Stimulated activated CD4-positive, alpha-beta T cell treated with anti-CD3 and anti-CD28 coated beads, Interleukin-1b, Interleukin-23, amount 100 ng/mL, for 1 hour (primary cell): Measurements from ENCODE around the gene TIA1.
"Not testable (repeated sequence)": the region's sequence is repeated elsewhere in the genome, so short reads cannot be mapped to it uniquely, and the experiment has no call there.

Experiments
- DNase-seq, 2 donors: peaks; one replicate each; pipeline ENCODE4 v3.0.0-alpha.2; 2020; ENCODE audit warnings: low read depth in 2 of 2

The TIA1 gene

GRCh38 chr2:70214953-70215549 lies 33.4 kb downstream of the TIA1 start:
- no peak for DNase-seq

- DNase-seq, result no peak
These were observed 34.1 kb downstream of the TIA1 start for GRCh38 chr2:70214365-70214764.

DNA sequence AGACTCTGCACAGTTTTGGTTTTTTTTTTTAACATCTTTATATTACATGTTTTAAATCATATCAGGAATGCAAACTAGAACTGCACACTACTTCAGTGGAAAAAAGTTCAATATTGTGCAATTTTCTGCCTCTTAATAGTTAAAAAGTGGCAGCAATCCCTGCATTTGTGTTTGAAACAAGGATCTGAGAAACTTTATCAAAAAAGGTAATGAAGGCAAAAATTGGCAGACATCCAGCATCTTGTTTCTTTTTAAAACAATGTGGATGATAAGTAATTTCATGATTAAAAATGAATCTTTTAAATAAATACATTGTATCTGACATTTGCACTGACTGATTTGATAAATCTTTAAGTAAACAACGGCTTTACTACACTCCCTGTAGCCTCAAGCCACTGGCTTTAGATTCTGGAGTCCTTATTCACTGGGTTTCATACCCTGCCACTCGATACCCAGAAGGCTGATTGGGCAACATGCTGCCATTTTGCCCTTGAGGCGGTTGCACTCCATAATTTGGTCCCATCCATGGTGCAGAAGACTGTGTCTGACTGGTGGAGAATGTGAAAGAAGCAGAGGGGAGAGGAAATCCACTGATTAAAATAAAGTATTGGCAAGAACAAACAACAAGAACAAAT lies 36.0 kb downstream of the TIA1 start:
- DNase-seq, result no peak

GRCh38 chr2:70211595-70211994 lies 36.8 kb downstream of the TIA1 start:
- no peak for DNase-seq

DNA sequence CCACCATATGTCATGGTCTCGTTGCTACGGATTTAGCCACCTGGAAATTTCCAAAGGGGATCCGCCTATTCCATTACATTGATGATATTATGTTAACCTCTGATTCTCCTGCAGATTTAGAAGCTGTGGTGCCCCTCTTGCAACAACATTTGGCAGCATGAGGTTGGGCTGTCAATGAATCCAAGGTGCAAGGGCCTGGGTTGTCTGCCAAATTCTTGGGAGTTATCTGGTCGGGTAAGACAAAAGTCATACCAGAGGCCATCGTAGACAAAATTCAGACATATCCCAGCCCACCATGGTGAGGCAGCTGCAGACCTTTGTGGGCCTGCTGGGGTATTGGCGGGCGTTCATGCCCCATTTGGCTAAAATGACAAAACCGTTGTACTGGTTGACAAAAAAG lies 44.0 kb downstream of the TIA1 start:
- no peak for DNase-seq

GRCh38 chr2:70203086-70203485 lies 45.3 kb downstream of the TIA1 start:
- DNase-seq, result no peak

- DNase-seq, result no peak
These were observed 46.1 kb downstream of the TIA1 start for GRCh38 chr2:70202236-70202806.

DNA sequence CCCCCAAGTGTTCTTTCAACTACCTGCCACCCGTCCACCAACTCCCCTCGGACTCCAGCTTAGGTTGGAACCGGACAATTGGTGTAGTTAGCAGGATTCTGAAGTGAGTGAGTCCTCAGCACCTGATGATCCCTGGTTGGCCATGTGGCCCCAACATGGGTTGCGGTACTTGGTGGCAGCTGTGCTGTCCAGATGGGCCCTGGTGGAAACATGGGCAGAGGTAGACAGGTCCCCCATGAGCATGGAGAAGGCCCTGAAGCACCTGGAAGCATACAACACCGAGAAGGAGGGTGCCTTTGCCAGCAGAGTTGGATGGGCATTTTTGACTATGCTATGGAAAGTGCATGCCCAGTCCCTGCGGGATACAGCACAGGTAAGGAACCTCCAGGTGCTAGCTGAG lies 46.6 kb downstream of the TIA1 start:
- no peak for DNase-seq

DNA sequence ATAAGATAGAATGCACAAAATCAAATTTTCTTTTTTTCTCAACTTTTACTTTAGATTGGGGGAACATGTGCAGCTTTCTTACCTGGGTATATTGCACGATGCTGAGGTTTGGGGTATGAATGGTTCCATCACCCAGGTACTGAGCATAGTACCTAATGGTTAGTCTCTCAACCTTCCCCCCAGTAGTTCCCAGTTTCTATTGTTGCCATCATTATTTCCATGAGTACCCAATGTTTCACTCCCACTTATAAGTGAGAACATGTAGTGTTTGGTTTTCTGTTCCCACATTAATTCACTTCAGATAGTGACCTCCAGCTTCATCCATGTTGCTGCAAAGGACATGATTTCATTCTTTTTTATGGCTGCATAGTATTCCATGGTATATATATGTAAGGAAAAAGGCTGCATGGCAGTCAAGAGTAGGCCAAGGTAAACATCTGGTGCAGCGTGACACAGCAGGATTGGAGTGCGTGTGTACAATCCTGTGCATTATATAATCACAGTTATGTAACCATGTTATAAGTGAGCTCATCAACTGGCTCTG lies 47.1 kb downstream of the TIA1 start:
- no peak for DNase-seq

GRCh38 chr2:70199320-70199864 lies 49.0 kb downstream of the TIA1 start:
- DNase-seq, result no peak

DNA sequence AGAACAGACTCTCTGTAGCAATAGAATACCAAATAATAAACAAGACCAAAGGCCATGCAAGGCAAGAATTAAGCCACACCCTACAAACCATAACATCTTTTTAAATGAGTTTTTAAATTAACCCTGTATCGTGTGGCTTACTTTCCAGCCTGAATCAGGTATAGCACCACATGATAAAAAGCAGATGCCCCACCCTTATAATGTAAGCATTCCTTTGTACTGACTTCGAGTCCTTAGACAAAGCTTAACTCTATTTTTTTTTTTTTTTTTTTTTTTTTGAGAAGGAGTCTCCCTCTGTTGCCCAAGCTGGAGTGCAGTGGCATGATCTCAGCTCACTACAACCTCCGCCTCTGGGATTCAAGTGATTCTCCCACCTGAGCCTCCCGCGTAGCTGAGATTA lies 55.9 kb downstream of the TIA1 start:
- DNase-seq, result no peak

DNA sequence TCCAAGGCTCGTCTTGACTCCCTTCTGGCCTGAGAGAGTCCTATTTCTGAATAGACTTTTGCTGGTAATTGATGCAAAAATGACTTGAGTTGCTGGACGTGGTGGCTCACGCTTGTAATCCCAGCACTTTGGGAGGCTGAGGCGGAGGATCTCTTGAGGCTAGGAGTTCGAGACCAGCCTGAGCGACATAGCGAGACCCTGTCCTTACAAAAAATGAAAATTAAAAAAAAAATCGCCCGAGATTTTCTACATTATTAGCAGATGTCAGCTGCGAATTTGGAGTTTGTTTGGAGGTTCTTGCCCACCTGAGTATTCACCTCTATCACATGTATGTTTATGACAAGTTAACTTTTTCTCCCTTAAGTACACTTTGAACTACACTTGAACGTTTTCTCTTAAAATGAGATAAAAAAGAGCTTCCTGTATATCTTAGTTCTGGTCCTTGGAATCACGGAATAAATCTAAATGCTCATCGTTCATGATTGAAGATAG lies 57.1 kb downstream of the TIA1 start:
- no peak for DNase-seq

DNA sequence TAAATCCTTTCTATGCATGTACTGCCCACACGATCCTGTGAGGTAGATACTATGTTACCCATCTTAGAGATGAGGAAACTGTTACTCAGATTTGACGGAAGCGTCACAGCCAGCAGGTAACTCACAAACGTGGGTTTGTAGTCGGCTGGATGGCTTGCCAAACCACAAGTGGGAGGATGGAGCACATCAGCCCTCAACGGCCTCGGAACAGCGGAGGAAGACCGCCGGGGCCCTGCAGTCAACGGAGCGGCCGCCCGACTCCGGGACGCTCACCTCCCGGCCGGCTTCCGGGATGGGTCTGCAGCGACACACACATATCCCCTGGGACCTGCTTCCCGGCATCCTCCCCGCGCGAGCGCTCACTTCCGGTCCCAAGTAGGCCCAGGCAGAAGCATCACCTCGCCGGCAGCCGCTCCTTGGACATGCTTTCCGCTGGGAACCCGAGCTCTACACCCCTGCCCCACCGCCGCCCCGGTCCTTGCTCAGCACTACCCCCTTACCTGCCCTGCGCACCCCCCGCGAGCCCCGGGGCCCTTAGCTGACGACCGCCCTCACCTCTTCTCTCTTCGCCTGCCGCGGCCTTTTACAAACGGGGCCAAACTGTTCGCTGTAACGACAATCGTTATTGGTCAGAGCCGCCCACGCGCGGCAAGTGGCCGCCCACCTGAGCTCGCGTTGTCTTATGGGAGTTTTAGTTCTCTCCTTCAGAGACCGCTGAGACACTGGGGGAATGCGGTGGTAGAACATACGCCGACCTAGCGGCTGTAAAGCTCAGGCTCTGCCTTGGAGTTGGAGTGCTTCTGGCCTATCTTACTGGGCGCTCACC lies 57.8 kb downstream of the TIA1 start, which contains the start of gene C2orf42:
Gene C2orf42 (minus strand): TSS at position 602 of the 826 bp plus-strand sequence. CDS start 9,034 bp downstream, outside the sequence.
- peak; percentile 86 to 87 for DNase-seq

DNA sequence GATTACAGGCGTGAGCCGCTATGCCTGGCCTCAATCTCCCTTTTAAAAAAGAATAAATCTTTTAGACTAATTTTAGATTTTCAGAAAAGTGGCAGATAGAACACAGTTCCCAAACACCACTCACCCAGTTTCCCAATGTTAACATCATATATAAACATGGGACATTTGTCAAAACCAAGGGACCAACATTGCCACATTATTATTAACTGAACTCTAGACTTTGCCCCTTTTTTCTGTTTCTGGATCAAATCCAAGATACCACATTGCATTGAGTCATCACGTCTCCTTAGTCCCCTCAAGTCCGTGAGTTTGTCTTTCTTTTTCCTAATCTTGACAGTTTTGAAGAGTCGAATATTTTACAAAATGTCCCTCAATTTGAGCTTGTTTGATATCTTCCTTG lies 60.0 kb downstream of the TIA1 start:
- no peak for DNase-seq

GRCh38 chr2:70187170-70187569 lies 61.3 kb downstream of the TIA1 start:
- not testable (repeated sequence) for DNase-seq

- DNase-seq, result no peak
These were observed 65.7 kb downstream of the TIA1 start for GRCh38 chr2:70182689-70183088.

GRCh38 chr2:70181363-70181956 lies 67.0 kb downstream of the TIA1 start:
- no peak for DNase-seq

- no peak for DNase-seq
These were observed 74.9 kb downstream of the TIA1 start for GRCh38 chr2:70173520-70173919.

DNA sequence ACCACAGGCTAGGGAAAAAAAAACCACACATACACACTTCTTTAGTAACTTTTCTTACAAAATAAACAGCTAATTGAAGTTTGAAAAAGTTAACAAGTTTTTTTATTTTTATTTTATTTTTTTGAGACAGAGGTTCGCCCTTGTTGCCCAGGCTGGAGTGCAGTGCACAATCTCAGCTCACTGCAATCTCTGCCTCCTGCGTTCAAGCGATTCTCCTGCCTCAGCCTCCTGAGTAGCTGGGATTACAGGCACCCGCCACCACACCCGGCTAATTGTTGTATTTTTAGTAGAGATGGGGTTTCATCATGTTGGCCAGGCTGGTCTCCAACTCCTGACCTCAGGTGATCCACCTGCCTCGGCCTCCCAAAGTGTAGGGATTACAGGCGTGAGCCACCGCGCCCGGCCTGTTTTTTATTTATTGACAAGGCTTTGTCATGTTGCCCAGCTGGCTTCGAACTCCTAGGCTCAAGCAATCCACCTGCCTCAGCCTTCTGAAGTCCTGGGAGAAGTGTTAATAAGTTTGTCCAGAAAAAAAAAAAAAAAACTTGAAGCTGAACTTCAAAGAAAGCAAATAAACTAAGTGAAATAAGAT lies 78.7 kb downstream of the TIA1 start:
- DNase-seq, result not testable (repeated sequence)

- no peak for DNase-seq
These were observed 87.3 kb downstream of the TIA1 start for GRCh38 chr2:70161069-70161534.

DNA sequence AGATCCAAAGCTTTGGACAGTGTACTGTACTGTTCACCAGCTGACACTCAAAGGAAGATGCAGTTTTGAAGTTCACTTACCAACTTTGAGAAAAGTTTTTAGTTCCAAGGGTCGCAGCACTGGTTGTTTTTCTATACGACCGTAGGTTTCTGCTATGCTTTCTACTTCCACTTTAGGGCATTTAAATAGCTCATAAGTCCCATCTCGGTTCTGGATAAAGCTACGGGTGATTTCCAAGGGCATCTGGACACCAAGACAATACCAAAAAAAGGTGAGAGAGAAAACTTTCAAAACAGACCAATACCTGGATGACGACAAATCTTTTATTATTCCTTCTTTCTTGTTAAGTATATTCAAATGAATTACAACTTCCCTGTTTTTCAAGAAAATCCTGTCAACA lies 87.9 kb downstream of the TIA1 start:
- no peak for DNase-seq
